Right lobe of liver (tissue), 4 donors: ENCODE measurements around the gene CLMP.

Source experiments
- POLR2A ChIP-seq: fragments of 450-650 bp; IDR thresholded peaks from one replicate; pipeline ENCODE4 v1.6.1; 2017; ENCODE audit warnings: antibody characterized with exemption, mild to moderate bottlenecking
- TF ChIP-seq, protein P1 (sequence below), 4 donors: fragments of 200-600 bp in 3 of 4; fragments of 450-650 bp in 1 of 4; IDR thresholded peaks; one replicate each; pipeline versions ENCODE4 v1.5.1 to v1.8.0; 2016 to 2022; ENCODE audit warnings: antibody characterized with exemption in 4 of 4, mild to moderate bottlenecking in 2 of 4
- donor health status: DM: no; HTN: no; CAD: no.
- donor health status: DM: no; HTN: no; CAD: no.
- donor health status: DM: no; HTN: yes; CAD: no.

- TF ChIP-seq, protein P1, sequence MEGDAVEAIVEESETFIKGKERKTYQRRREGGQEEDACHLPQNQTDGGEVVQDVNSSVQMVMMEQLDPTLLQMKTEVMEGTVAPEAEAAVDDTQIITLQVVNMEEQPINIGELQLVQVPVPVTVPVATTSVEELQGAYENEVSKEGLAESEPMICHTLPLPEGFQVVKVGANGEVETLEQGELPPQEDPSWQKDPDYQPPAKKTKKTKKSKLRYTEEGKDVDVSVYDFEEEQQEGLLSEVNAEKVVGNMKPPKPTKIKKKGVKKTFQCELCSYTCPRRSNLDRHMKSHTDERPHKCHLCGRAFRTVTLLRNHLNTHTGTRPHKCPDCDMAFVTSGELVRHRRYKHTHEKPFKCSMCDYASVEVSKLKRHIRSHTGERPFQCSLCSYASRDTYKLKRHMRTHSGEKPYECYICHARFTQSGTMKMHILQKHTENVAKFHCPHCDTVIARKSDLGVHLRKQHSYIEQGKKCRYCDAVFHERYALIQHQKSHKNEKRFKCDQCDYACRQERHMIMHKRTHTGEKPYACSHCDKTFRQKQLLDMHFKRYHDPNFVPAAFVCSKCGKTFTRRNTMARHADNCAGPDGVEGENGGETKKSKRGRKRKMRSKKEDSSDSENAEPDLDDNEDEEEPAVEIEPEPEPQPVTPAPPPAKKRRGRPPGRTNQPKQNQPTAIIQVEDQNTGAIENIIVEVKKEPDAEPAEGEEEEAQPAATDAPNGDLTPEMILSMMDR (IDR thresholded peaks at IDR 0.05) = no peak
- TF ChIP-seq POLR2A = no peak
These were observed 118.6 kb downstream of the CLMP start for GRCh38 chr11:123076484-123076883.
